Glutamatergic neuron (in vitro differentiated cells): ENCODE measurements around the gene CLIP2. TPM values are rescaled to one million over a fixed set of nuclear protein-coding genes. Genes with fewer than 3 reads are reported as not detected.
A peak's percentile ranks its signal among the peaks of the same experiment; 100 is the strongest.
"Not testable (repeated sequence)": the region's sequence is repeated elsewhere in the genome, so short reads cannot be mapped to it uniquely, and the experiment has no call there.

Experiments used
- DNase-seq: peaks from one replicate; pipeline ENCODE4 v3.0.0; 2022
- H3K27ac Mint-ChIP-seq: one replicate; pipeline ENCODE4 v1.8.0; 2020; ENCODE audit warnings: mild to moderate bottlenecking, mixed read lengths, inconsistent platforms; ENCODE audit not compliant: unreplicated experiment
- H3K27me3 Mint-ChIP-seq: one replicate; pipeline ENCODE4 v1.8.0; 2020; ENCODE audit warnings: mild to moderate bottlenecking, moderate library complexity, mixed read lengths, inconsistent platforms; ENCODE audit not compliant: unreplicated experiment
- H3K36me3 Mint-ChIP-seq: one replicate; pipeline ENCODE4 v1.8.0; 2020; ENCODE audit warnings: mild to moderate bottlenecking, mixed read lengths, inconsistent platforms; ENCODE audit not compliant: unreplicated experiment
- H3K4me1 Mint-ChIP-seq: one replicate; pipeline ENCODE4 v1.8.0; 2020; ENCODE audit warnings: mild to moderate bottlenecking, low read depth, mixed read lengths, inconsistent platforms; ENCODE audit not compliant: unreplicated experiment
- H3K4me3 Mint-ChIP-seq: one replicate; pipeline ENCODE4 v1.8.0; 2020; ENCODE audit warnings: mild to moderate bottlenecking, mixed read lengths, inconsistent platforms; ENCODE audit not compliant: unreplicated experiment
- H3K9me3 Mint-ChIP-seq: one replicate; pipeline ENCODE4 v1.8.0; 2020; ENCODE audit warnings: mild to moderate bottlenecking, moderate library complexity, mixed read lengths, inconsistent platforms; ENCODE audit not compliant: unreplicated experiment
- CTCF ChIP-seq: fragments of 200-600 bp; sonication (generic); IDR thresholded peaks from one replicate; pipeline ENCODE4 v1.5.0; 2021; ENCODE audit not compliant: partially characterized antibody, unreplicated experiment
- long read RNA-seq: library from polyadenylated mRNA; unstranded; transcript quantifications from one replicate; pipeline ENCODE4 v2.0.0, GENCODE V29; 2020; ENCODE audit not compliant: unreplicated experiment
- total RNA-seq: library from RNA; stranded (reverse); fragmentation: NEBNext Ultra II Directional; extraction: Animal tissue kit (Norgen Biotek cat#: 25700); gene quantifications from one replicate; pipeline ENCODE4 v1.2.1, GENCODE V29; 2021; ENCODE audit not compliant: unreplicated experiment

Gene CLIP2
- 96.1 TPM for total RNA-seq
- long read RNA-seq, partial matches to known transcripts = 0 of 3 reads
- long read RNA-seq, other reads (novel, unspliced or antisense) = 3 of 3 reads

GRCh38 chr7:74289018-74289658, at the start of gene CLIP2:
Gene CLIP2 (plus strand): TSS chr7:74289407. CDS start chr7:74317547, 28,140 bp downstream.
- Mint-ChIP-seq H3K9me3 (peaks cover 15% of the 10 kb centered on the region), H3K4me3 (peak within 1 kb of the TSS; percentile 91), H3K4me1 (peaks cover 26% of the 10 kb centered on the region), H3K27ac (peak within 1 kb of the TSS; percentile 94), H3K27me3 (peaks cover 16% of the 10 kb centered on the region), H3K36me3 (no peaks in the 10 kb centered on the region)
- no peak for TF ChIP-seq CTCF
- DNase-seq = peak; percentile 87

GRCh38 chr7:74240482-74240881, 48.7 kb upstream of the CLIP2 start:
- Mint-ChIP-seq H3K4me1 (peaks cover 2% of the 10 kb centered on the region), H3K9me3 (no peaks in the 10 kb centered on the region), H3K27ac (no peak overlapping the region), H3K36me3 (no peaks in the 10 kb centered on the region), H3K4me3 (no peak overlapping the region), H3K27me3 (no peaks in the 10 kb centered on the region)
- no peak for DNase-seq
- TF ChIP-seq CTCF = no peak

DNA sequence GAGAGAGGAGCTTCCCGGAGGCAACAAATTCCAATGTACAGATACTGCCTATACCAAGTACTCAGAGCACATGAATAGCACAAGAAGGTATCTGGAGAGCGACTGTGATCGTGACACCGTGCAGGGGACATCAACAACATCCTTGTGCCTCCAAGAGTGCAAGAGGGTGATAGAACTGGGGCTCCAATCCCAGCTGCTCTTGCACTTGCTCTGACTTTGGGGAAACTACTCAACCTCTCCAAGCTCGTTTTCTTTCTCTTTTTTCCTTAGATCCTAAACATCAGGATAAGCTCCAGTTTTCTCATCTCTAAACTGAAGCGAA, 47.1 kb upstream of the CLIP2 start:
- Mint-ChIP-seq H3K4me3 (no peak overlapping the region), H3K27me3 (no peaks in the 10 kb centered on the region), H3K9me3 (no peaks in the 10 kb centered on the region), H3K4me1 (peaks cover 2% of the 10 kb centered on the region), H3K27ac (no peak overlapping the region), H3K36me3 (no peaks in the 10 kb centered on the region)
- TF ChIP-seq CTCF = no peak
- DNase-seq = no peak

GRCh38 chr7:74246497-74246896, 42.7 kb upstream of the CLIP2 start:
- TF ChIP-seq CTCF = no peak
- H3K27ac Mint-ChIP-seq = no peak overlapping the region
- no peak for DNase-seq
- peaks cover 2% of the 10 kb centered on the region for H3K4me1 Mint-ChIP-seq
- H3K4me3 Mint-ChIP-seq = no peak overlapping the region
- H3K9me3 Mint-ChIP-seq = peaks cover 2% of the 10 kb centered on the region
- H3K36me3 Mint-ChIP-seq = no peaks in the 10 kb centered on the region
- H3K27me3 Mint-ChIP-seq = peaks cover 5% of the 10 kb centered on the region

DNA sequence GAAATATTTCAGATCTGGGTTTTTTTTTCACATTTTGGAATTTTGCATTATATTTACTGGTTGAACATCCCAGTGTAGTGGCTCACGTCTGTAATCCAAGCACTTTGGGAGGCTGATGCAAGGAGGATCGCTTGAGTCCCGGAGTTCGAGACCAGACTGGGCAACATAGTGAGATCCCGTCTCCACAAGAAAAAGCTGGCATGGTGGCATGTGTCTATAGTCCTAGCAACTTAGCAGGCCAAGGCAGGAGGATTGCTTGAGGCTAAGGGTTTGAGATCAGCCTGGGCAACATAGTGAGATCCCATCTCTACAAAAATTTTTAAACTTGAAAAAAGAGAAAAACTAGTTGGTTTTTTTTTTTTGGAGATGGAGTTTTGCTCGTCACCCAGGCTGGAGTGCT, 41.1 kb upstream of the CLIP2 start:
- no peaks in the 10 kb centered on the region for H3K4me1 Mint-ChIP-seq
- no peaks in the 10 kb centered on the region for H3K36me3 Mint-ChIP-seq
- H3K4me3 Mint-ChIP-seq = no peak overlapping the region
- H3K9me3 Mint-ChIP-seq = peaks cover 2% of the 10 kb centered on the region
- H3K27ac Mint-ChIP-seq = no peak overlapping the region
- H3K27me3 Mint-ChIP-seq = peaks cover 7% of the 10 kb centered on the region
- no peak for DNase-seq
- TF ChIP-seq CTCF = no peak

DNA sequence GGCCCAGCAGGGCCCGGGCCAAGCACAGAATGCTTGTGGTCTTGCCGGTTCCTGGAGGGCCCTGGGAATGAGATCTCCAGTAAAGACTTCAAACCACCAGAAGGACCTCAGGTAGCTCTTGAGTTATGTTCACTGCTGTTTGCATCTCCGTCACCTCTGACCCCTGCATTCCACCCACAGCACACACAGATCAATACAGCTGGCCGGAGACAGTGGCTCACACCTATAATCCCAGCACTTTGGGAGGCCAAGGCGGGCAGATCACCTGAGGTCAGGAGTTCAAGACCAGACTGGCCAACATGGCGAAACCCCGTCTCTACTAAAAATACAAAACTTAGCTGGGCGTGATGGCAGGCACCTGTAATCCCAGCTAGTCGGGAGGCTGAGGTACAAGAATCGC, 40.1 kb upstream of the CLIP2 start:
- not testable (repeated sequence) for H3K36me3 Mint-ChIP-seq, H3K4me1 Mint-ChIP-seq, H3K4me3 Mint-ChIP-seq, H3K9me3 Mint-ChIP-seq, DNase-seq, H3K27me3 Mint-ChIP-seq, H3K27ac Mint-ChIP-seq
